ENCODE data around the gene PPP2R5B. TPM values are rescaled to one million over a fixed set of nuclear protein-coding genes. Genes with fewer than 3 reads are reported as not detected.

The PPP2R5B gene
- total RNA-seq, result 10 to 100 TPM; 13.2 to 13.5 TPM

GRCh38 chr11:64923944-64924909 lies at the start of gene PPP2R5B:
TSS of gene PPP2R5B (plus strand) at chr11:64924689. CDS start at chr11:64925735, 1,046 bp downstream.
- Mint-ChIP-seq H3K9me3 (ENCODE audit: low read depth) (no peaks in the 10 kb centered on the region), H3K4me1 (peaks cover 9% of the 10 kb centered on the region), H3K27me3 (no peaks in the 10 kb centered on the region), H3K36me3 (ENCODE audit: low read depth) (no peaks in the 10 kb centered on the region), H3K27ac (peak within 1 kb of the TSS; percentile 98), H3K4me3 (peak within 1 kb of the TSS; percentile 81)
- ATAC-seq (peak; percentile 95), DNase-seq (peak; percentile 95)
- POLR2A ChIA-PET, result interaction anchor here (0.8 kb wide), 1 partner anchor 113 kb away, joined by 3 read pairs; no protein-coding TSS in a partner anchor
- intact Hi-C loops (cut with DNase I, micrococcal nuclease), result loop anchor here (1.0 to 2.0 kb wide), 12 partner anchors 45 to 691 kb away; partner anchors contain the start of genes EHD1 (in 2 of the 2), SNX15 (in 2 of the 2), CAPN1 (in 1 of the 2) and CDCA5 (in 1 of the 2)
- CTCF ChIA-PET, result interaction anchor here (0.5 to 1.1 kb wide), 3 partner anchors 92 to 121 kb away, joined by 3 read pairs; partner anchors contain the start of gene MAP4K2

- Mint-ChIP-seq H3K9me3 (ENCODE audit: low read depth) (no peaks in the 10 kb centered on the region), H3K4me1 (peaks cover 74% of the 10 kb centered on the region), H3K36me3 (ENCODE audit: low read depth) (peaks cover 48% of the 10 kb centered on the region), H3K27me3 (no peaks in the 10 kb centered on the region), H3K27ac (peak overlapping the region; percentile 20), H3K4me3 (peak overlapping the region; percentile 92)
- intact Hi-C loops (cut with DNase I, micrococcal nuclease), result loop anchor here (5.0 kb wide), 3 partner anchors 98 to 697 kb away; partner anchors contain the start of genes FAM89B (in 1 of the 2), SF1 (in 1 of the 2) and ZNRD2 (in 1 of the 2)
- ATAC-seq (no peak), DNase-seq (no peak)
- ChIA-PET CTCF (interaction anchor here (1.2 to 11.0 kb wide), 5 partner anchors 8 to 27 kb away, joined by 4 to 139 read pairs (median 30); no protein-coding TSS in a partner anchor), POLR2A (interaction anchor here (0.8 to 8.8 kb wide), 5 partner anchors 7 to 27 kb away, joined by 3 to 128 read pairs (median 8); no protein-coding TSS in a partner anchor)
Observed at GRCh38 chr11:64875369-64876228, 48.9 kb upstream of the PPP2R5B start.

- peaks cover 47% of the 10 kb centered on the region for H3K36me3 Mint-ChIP-seq (ENCODE audit: low read depth)
- H3K27me3 Mint-ChIP-seq, result no peaks in the 10 kb centered on the region
- DNase-seq (peak; percentile 79), ATAC-seq (peak; percentile 30)
- CTCF ChIA-PET, result interaction anchor here (2.5 to 11.0 kb wide), 4 partner anchors 8 to 27 kb away, joined by 8 to 139 read pairs (median 40); no protein-coding TSS in a partner anchor
- H3K4me1 Mint-ChIP-seq, result peaks cover 74% of the 10 kb centered on the region
- intact Hi-C loops (cut with DNase I, micrococcal nuclease), result loop anchor here (5.0 kb wide), 3 partner anchors 99 to 696 kb away; partner anchors contain the start of genes FAM89B (in 1 of the 2), SF1 (in 1 of the 2) and ZNRD2 (in 1 of the 2)
- POLR2A ChIA-PET, result interaction anchor here (0.7 to 8.8 kb wide), 5 partner anchors 8 to 246 kb away, joined by 3 to 128 read pairs (median 8); partner anchors contain the start of genes FAU and MRPL49
- no peaks in the 10 kb centered on the region for H3K9me3 Mint-ChIP-seq (ENCODE audit: low read depth)
- peak overlapping the region; percentile 92 for H3K4me3 Mint-ChIP-seq
- H3K27ac Mint-ChIP-seq, result peak overlapping the region; percentile 84
Observed at GRCh38 chr11:64876229-64876750, 48.2 kb upstream of the PPP2R5B start.

GRCh38 chr11:64876835-64877341 lies 47.6 kb upstream of the PPP2R5B start:
- intact Hi-C loops (cut with DNase I, micrococcal nuclease), result loop anchor here (5.0 kb wide), 3 partner anchors 100 to 695 kb away; partner anchors contain the start of genes FAM89B (in 1 of the 2), SF1 (in 1 of the 2) and ZNRD2 (in 1 of the 2)
- DNase-seq (no peak), ATAC-seq (no peak)
- ChIA-PET CTCF (interaction anchor here (0.9 to 11.0 kb wide), 6 partner anchors 9 to 28 kb away, joined by 3 to 139 read pairs (median 19); no protein-coding TSS in a partner anchor), POLR2A (interaction anchor here (0.7 to 8.8 kb wide), 6 partner anchors 9 to 245 kb away, joined by 3 to 128 read pairs (median 8); partner anchors contain the start of genes FAU and MRPL49)
- Mint-ChIP-seq H3K4me3 (peak overlapping the region; percentile 92), H3K27me3 (no peaks in the 10 kb centered on the region), H3K27ac (peak overlapping the region; percentile 84), H3K9me3 (ENCODE audit: low read depth) (no peaks in the 10 kb centered on the region), H3K36me3 (ENCODE audit: low read depth) (peaks cover 42% of the 10 kb centered on the region), H3K4me1 (peaks cover 72% of the 10 kb centered on the region)

GRCh38 chr11:64877390-64878222 lies 46.9 kb upstream of the PPP2R5B start:
- ATAC-seq, result peak; percentile 1
- Mint-ChIP-seq H3K27ac (peak overlapping the region; percentile 84), H3K27me3 (no peaks in the 10 kb centered on the region), H3K4me3 (peak overlapping the region; percentile 92), H3K9me3 (ENCODE audit: low read depth) (no peaks in the 10 kb centered on the region), H3K36me3 (ENCODE audit: low read depth) (peaks cover 38% of the 10 kb centered on the region), H3K4me1 (peaks cover 69% of the 10 kb centered on the region)
- intact Hi-C loops (cut with DNase I, micrococcal nuclease), result loop anchor here (1.0 to 5.0 kb wide), 20 partner anchors 11 to 695 kb away; partner anchors contain the start of genes PPP2R5B (in 2 of the 2), SF1 (in 2 of the 2), ATG2A (in 1 of the 2) and CDCA5 (in 1 of the 2)
- peak; percentile 53 for DNase-seq
- POLR2A ChIA-PET, result interaction anchor here (0.7 to 8.8 kb wide), 7 partner anchors 8 to 30 kb away, joined by 3 to 128 read pairs (median 7); no protein-coding TSS in a partner anchor
- CTCF ChIA-PET, result interaction anchor here (0.9 to 11.0 kb wide), 8 partner anchors 9 to 696 kb away, joined by 3 to 139 read pairs (median 19); no protein-coding TSS in a partner anchor

- ChIA-PET CTCF (interaction anchor here (0.9 to 11.0 kb wide), 5 partner anchors 10 to 695 kb away, joined by 4 to 139 read pairs (median 30); no protein-coding TSS in a partner anchor), POLR2A (interaction anchor here (0.7 to 8.8 kb wide), 6 partner anchors 10 to 30 kb away, joined by 3 to 128 read pairs (median 7); no protein-coding TSS in a partner anchor)
- Mint-ChIP-seq H3K4me1 (peaks cover 63% of the 10 kb centered on the region), H3K27ac (peak overlapping the region; percentile 73), H3K36me3 (ENCODE audit: low read depth) (peaks cover 33% of the 10 kb centered on the region), H3K9me3 (ENCODE audit: low read depth) (no peaks in the 10 kb centered on the region), H3K27me3 (no peaks in the 10 kb centered on the region), H3K4me3 (peak overlapping the region; percentile 92)
- intact Hi-C loops (cut with DNase I, micrococcal nuclease), result loop anchor here (1.0 to 5.0 kb wide), 20 partner anchors 10 to 694 kb away; partner anchors contain the start of genes PPP2R5B (in 2 of the 2), SF1 (in 2 of the 2), ATG2A (in 1 of the 2) and CDCA5 (in 1 of the 2)
- DNase-seq (no peak), ATAC-seq (peak; percentile 10)
Observed at GRCh38 chr11:64878223-64878493, 46.3 kb upstream of the PPP2R5B start.

- H3K27ac Mint-ChIP-seq, result peak within 1 kb of the TSS; percentile 97
- ATAC-seq, result peak; percentile 85
- H3K36me3 Mint-ChIP-seq (ENCODE audit: low read depth), result peaks cover 30% of the 10 kb centered on the region
- DNase-seq, result peak; percentile 100
- no peaks in the 10 kb centered on the region for H3K9me3 Mint-ChIP-seq (ENCODE audit: low read depth)
- H3K27me3 Mint-ChIP-seq, result no peaks in the 10 kb centered on the region
- intact Hi-C loops (cut with DNase I, micrococcal nuclease), result loop anchor here (1.0 to 5.0 kb wide), 20 partner anchors 10 to 694 kb away; partner anchors contain the start of genes PPP2R5B (in 2 of the 2), SF1 (in 2 of the 2), ATG2A (in 1 of the 2) and CDCA5 (in 1 of the 2)
- ChIA-PET POLR2A (interaction anchor here (0.7 to 8.8 kb wide), 6 partner anchors 9 to 31 kb away, joined by 3 to 128 read pairs (median 7); no protein-coding TSS in a partner anchor), CTCF (interaction anchor here (0.8 to 11.0 kb wide), 7 partner anchors 9 to 30 kb away, joined by 5 to 139 read pairs (median 10); no protein-coding TSS in a partner anchor)
- peak within 1 kb of the TSS; percentile 92 for H3K4me3 Mint-ChIP-seq
- peaks cover 60% of the 10 kb centered on the region for H3K4me1 Mint-ChIP-seq
Observed at GRCh38 chr11:64878494-64879243, 45.8 kb upstream of the PPP2R5B start, which contains the start of gene EHD1. TSS of gene EHD1 (minus strand) at chr11:64878621. CDS start at chr11:64878464, 157 bp downstream.

- CTCF ChIA-PET, result interaction anchor here (0.8 to 11.0 kb wide), 7 partner anchors 9 to 31 kb away, joined by 5 to 139 read pairs (median 10); no protein-coding TSS in a partner anchor
- Mint-ChIP-seq H3K4me3 (peak overlapping the region; percentile 92), H3K36me3 (ENCODE audit: low read depth) (peaks cover 27% of the 10 kb centered on the region), H3K27me3 (no peaks in the 10 kb centered on the region), H3K4me1 (peaks cover 62% of the 10 kb centered on the region), H3K9me3 (ENCODE audit: low read depth) (no peaks in the 10 kb centered on the region), H3K27ac (peak overlapping the region; percentile 97)
- intact Hi-C loops (cut with DNase I, micrococcal nuclease), result loop anchor here (2.0 to 5.0 kb wide), 5 partner anchors 45 to 693 kb away; partner anchors contain the start of genes FAM89B (in 1 of the 2), FKBP2 (in 1 of the 2), PPP2R5B (in 1 of the 2) and SF1 (in 1 of the 2)
- POLR2A ChIA-PET, result interaction anchor here (0.6 to 8.8 kb wide), 5 partner anchors 17 to 622 kb away, joined by 4 to 128 read pairs (median 7); no protein-coding TSS in a partner anchor
- ATAC-seq (no peak), DNase-seq (no peak)
Observed at GRCh38 chr11:64879244-64879900, 45.1 kb upstream of the PPP2R5B start.
